Left lung (tissue), 10 donors: ENCODE data around the gene PIGL. TPM values are rescaled to one million over a fixed set of nuclear protein-coding genes. Genes with fewer than 3 reads are reported as not detected.
A peak's percentile ranks its signal among the peaks of the same experiment; 100 is the strongest.

Source experiments
- ATAC-seq: fragments of 200-7000 bp; cut with Tn5 transposase; one replicate; pipeline ENCODE4 v1.9.1; 2020; ENCODE audit warnings: moderate library complexity
- DNase-seq, 4 donors: peaks; one replicate each; pipeline ENCODE4 v3.0.0-alpha.2; 2013 to 2020
- H3K27ac ChIP-seq, 2 donors: fragments of 200-600 bp; sonication (generic) in 1 of 2; one replicate each; pipeline versions ENCODE4 v1.5.0 to v1.8.0; 2020 to 2021
- H3K27me3 ChIP-seq, 2 donors: fragments of 200-600 bp; sonication (generic) in 1 of 2; one replicate each; pipeline versions ENCODE4 v1.5.0 to v1.8.0; 2020 to 2021
- H3K36me3 ChIP-seq, 2 donors: fragments of 200-600 bp; sonication (generic) in 1 of 2; one replicate each; pipeline versions ENCODE4 v1.5.0 to v1.8.0; 2020 to 2021
- H3K4me1 ChIP-seq, 2 donors: fragments of 200-600 bp; one replicate each; pipeline ENCODE4 v1.8.0; 2021
- H3K4me3 ChIP-seq, 2 donors: fragments of 200-600 bp; sonication (generic) in 1 of 2; one replicate each; pipeline versions ENCODE4 v1.5.0 to v1.8.0; 2020 to 2021; ENCODE audit warnings: mild to moderate bottlenecking in 1 of 2
- H3K9me3 ChIP-seq, 2 donors: fragments of 200-600 bp; sonication (generic) in 1 of 2; one replicate each; pipeline versions ENCODE4 v1.5.0 to v1.8.0; 2020 to 2021
- intact Hi-C, 2 donors: fragments of 100-400 bp; cut with DNase I; formaldehyde crosslinking; loops; one replicate each; pipeline versions ENCODE4 v1.11.2 to v1.14.2; 2022
- polyA plus RNA-seq, 6 donors: library from polyadenylated mRNA; unstranded; fragments of 120-200 nt; gene quantifications; one replicate each; pipeline ENCODE4 v1.2.1, GENCODE V29; 2013; ENCODE audit not compliant: insufficient read length in 6 of 6
- total RNA-seq, 2 donors: library from RNA; stranded (reverse); fragmentation: NEBNext Ultra II Directional; extraction: Animal tissue kit (Norgen Biotek cat#: 25700); gene quantifications; one replicate each; pipeline ENCODE4 v1.2.1, GENCODE V29; 2021
- TF ChIP-seq, protein P1 (sequence below), 2 donors: fragments of 200-600 bp; sonication (generic) in 1 of 2; IDR thresholded peaks; one replicate each; pipeline versions ENCODE4 v1.5.0 to v1.8.0; 2021; ENCODE audit warnings: antibody characterized with exemption in 2 of 2
- donor health status: DM: no; HTN: yes; CAD: no.
- donor health status: DM: no; HTN: no; CAD: no.

The PIGL gene
- total and polyA plus RNA-seq, 8 donors, result 15.9 to 56.0 (median 40.5) TPM

DNA sequence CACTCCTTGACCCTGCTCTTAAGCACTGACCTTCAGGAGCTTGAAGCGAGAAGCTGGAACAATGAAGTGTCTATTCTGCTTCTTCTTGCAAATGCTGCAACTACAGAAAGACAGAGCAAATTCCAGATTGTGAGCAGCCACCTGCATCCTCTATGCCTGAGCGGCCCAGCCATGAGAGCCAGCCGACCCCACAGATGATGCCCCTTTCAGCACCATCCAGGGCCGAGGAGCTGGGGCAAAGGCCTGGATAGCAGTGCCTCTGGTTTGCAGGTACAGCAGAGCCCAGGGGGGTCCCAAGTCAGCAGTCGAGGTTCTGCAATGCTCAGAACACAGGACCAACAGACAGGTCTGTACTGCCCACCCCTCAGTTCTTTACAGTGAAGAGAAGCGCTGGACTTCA is 131.6 kb downstream of the PIGL start:
- Histone ChIP-seq H3K9me3 (no peaks in the 10 kb centered on the region), H3K27me3 (peaks cover 0 to 21% of the 10 kb centered on the region in 2 donors), H3K27ac (no peak overlapping the region), H3K36me3 (peaks cover 0 to 13% of the 10 kb centered on the region in 2 donors), H3K4me3 (no peak overlapping the region), H3K4me1 (peaks cover 0 to 13% of the 10 kb centered on the region in 2 donors)
- ATAC-seq (no peak), DNase-seq (no peak)
- intact Hi-C loops, result no loop called here
- TF ChIP-seq, protein P1, sequence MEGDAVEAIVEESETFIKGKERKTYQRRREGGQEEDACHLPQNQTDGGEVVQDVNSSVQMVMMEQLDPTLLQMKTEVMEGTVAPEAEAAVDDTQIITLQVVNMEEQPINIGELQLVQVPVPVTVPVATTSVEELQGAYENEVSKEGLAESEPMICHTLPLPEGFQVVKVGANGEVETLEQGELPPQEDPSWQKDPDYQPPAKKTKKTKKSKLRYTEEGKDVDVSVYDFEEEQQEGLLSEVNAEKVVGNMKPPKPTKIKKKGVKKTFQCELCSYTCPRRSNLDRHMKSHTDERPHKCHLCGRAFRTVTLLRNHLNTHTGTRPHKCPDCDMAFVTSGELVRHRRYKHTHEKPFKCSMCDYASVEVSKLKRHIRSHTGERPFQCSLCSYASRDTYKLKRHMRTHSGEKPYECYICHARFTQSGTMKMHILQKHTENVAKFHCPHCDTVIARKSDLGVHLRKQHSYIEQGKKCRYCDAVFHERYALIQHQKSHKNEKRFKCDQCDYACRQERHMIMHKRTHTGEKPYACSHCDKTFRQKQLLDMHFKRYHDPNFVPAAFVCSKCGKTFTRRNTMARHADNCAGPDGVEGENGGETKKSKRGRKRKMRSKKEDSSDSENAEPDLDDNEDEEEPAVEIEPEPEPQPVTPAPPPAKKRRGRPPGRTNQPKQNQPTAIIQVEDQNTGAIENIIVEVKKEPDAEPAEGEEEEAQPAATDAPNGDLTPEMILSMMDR (IDR thresholded peaks at IDR 0.05), result no peak

DNA sequence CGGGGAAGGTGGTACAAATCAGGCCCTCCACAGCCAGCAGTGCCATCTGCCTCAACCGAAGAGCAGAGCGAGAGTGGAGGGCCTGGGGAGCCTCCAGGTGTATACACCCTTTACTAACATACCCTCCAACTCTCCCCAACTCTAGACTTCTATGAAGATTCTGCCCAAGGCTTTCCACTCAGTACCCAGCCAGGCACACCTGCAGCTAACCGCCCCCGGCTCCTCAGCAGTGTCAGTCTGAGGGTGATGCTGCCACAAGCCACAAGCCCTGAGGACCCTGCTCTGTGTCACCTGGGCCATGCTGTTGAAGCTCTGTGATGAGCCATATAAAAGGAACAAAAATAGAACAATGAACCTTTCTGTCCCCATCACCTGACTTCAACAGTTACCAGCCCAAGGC is 132.4 kb downstream of the PIGL start:
- Histone ChIP-seq H3K27me3 (peaks cover 0 to 28% of the 10 kb centered on the region in 2 donors), H3K27ac (no peak overlapping the region), H3K4me1 (peaks cover 0 to 16% of the 10 kb centered on the region in 2 donors), H3K4me3 (no peak overlapping the region), H3K9me3 (no peaks in the 10 kb centered on the region), H3K36me3 (peaks cover 0 to 10% of the 10 kb centered on the region in 2 donors)
- no peak for DNase-seq
- no peak for ATAC-seq
- TF ChIP-seq, protein P1 (IDR thresholded peaks at IDR 0.05), result no peak
- intact Hi-C loops, result no loop called here

DNA sequence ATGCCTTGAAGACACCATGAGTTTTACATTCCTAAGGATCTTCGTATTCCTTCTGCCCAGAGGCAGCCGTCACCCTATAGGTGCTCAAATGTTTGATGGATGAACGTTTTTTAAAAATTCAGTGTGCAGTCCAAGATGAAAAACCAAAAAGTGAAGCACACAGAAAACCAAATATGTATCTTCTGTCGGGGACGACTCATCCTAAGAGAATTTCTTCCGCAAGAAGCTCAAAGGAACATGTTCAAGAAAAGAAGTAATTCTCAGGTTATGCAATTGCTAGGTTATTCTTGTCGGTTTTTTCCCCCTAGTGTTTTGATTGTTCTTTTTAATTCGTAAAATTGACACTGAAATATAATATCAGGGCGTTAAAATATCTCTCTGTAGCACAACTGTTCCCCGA is 134.8 kb downstream of the PIGL start:
- intact Hi-C loops, result no loop called here
- ATAC-seq (no peak), DNase-seq (no peak)
- H3K27ac ChIP-seq, result no peak overlapping the region
- H3K4me1 ChIP-seq, result peaks cover 0 to 16% of the 10 kb centered on the region in 2 donors
- H3K4me3 ChIP-seq, result peak overlapping the region; percentile 41 to 64
- no peaks in the 10 kb centered on the region for H3K9me3 ChIP-seq
- TF ChIP-seq, protein P1 (IDR thresholded peaks at IDR 0.05), result no peak
- H3K36me3 ChIP-seq, result peaks cover 0 to 10% of the 10 kb centered on the region in 2 donors
- H3K27me3 ChIP-seq, result peaks cover 0 to 33% of the 10 kb centered on the region in 2 donors

DNA sequence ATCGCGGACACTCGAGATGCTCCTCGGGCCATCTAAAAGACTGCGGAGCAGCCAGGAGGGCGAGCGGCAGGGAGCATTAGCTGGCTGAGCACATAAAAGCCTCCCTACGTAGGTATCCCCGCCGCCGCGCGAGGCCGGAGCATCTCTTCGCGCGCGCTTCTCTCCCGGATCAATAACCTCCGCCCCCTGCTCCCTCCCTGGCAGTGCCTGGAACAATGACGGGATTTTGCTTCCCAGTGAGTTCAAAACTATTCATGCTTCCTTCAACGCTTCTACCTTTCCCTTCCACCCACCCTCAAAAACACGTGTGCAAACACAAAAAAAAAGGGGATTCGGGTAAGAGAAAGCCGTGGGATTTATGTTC is 135.3 kb downstream of the PIGL start:
- Histone ChIP-seq H3K36me3 (peaks cover 0 to 10% of the 10 kb centered on the region in 2 donors), H3K4me1 (peaks cover 0 to 16% of the 10 kb centered on the region in 2 donors), H3K27ac (no peak overlapping the region), H3K27me3 (peaks cover 0 to 33% of the 10 kb centered on the region in 2 donors), H3K4me3 (peak overlapping the region; percentile 41 to 64), H3K9me3 (no peaks in the 10 kb centered on the region)
- TF ChIP-seq, protein P1 (IDR thresholded peaks at IDR 0.05), result no peak
- peak; percentile 38 for ATAC-seq
- DNase-seq, result peak in 1 of 4 donors; percentile 78
- intact Hi-C loops, result no loop called here

DNA sequence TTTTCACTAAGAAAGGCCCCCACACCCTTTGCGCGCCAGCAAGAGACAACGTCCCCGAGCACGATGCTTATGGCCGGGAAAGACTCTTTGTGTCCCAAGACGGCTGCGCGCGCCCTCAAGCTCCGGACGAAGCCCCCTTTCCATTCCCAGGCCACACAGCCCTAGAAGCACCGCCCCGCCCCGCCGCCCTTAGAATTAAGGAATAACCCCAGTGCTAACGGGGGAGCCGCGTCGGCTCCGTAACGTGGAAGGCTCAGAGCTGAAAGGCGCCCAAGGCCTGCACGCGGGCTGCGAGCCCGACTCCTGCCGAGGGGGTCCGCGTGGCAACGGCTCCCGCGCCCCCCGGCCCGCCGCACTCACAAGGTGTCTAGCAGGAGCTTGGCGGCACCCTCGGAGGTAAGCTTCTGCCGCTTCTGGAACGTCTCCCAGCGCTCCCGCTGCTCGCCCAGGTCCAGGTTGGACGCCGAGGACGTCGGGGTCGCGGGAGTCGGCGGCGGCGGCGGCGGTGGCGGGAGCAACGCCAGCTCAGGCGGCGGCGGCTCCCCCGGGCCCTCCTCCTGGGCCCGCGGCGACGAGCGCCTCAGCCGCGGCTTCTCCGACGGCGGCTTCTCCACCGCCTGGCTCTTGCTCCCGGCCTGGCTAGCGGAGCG is 135.8 kb downstream of the PIGL start:
- Histone ChIP-seq H3K27ac (no peak overlapping the region), H3K36me3 (peaks cover 0 to 10% of the 10 kb centered on the region in 2 donors), H3K9me3 (no peaks in the 10 kb centered on the region), H3K4me3 (peak overlapping the region; percentile 41 to 64), H3K27me3 (peaks cover 0 to 33% of the 10 kb centered on the region in 2 donors), H3K4me1 (peaks cover 0 to 16% of the 10 kb centered on the region in 2 donors)
- ATAC-seq, result peak; percentile 72
- intact Hi-C loops, result no loop called here
- TF ChIP-seq, protein P1 (IDR thresholded peaks at IDR 0.05), result no peak
- peak; percentile 39 to 87 (median 56) for DNase-seq
